Body of pancreas (tissue), 4 donors: ENCODE data around the gene SRRM4.

Source experiments
- CTCF ChIP-seq, 7 experiments: fragments of 450-650 bp in 4 of 7; fragments of 200-600 bp in 3 of 7; sonication (generic) in 3 of 7; IDR thresholded peaks; one replicate each; pipeline ENCODE4 v1.5.1; 2016 to 2019; ENCODE audit warnings: antibody characterized with exemption in 7 of 7
- POLR2A ChIP-seq, 3 donors: fragments of 450-650 bp; IDR thresholded peaks; one replicate each; pipeline ENCODE4 v1.6.1; 2016; ENCODE audit warnings: antibody characterized with exemption in 3 of 3, mild to moderate bottlenecking in 2 of 3

GRCh38 chr12:119177056-119177325, 195.7 kb downstream of the SRRM4 start:
- TF ChIP-seq POLR2A (IDR thresholded peaks at IDR 0.05) (no peak), CTCF (IDR thresholded peaks at IDR 0.05) (no peak)
